Measurements from ENCODE around the gene CBX5. TPM values are rescaled to one million over a fixed set of nuclear protein-coding genes. Genes with fewer than 3 reads are reported as not detected.

CBX5 gene
- total RNA-seq, 4 donors from 2014 or later: 19.2 to 32.4 (median 24.0) TPM

- TF ChIP-seq, protein P1, sequence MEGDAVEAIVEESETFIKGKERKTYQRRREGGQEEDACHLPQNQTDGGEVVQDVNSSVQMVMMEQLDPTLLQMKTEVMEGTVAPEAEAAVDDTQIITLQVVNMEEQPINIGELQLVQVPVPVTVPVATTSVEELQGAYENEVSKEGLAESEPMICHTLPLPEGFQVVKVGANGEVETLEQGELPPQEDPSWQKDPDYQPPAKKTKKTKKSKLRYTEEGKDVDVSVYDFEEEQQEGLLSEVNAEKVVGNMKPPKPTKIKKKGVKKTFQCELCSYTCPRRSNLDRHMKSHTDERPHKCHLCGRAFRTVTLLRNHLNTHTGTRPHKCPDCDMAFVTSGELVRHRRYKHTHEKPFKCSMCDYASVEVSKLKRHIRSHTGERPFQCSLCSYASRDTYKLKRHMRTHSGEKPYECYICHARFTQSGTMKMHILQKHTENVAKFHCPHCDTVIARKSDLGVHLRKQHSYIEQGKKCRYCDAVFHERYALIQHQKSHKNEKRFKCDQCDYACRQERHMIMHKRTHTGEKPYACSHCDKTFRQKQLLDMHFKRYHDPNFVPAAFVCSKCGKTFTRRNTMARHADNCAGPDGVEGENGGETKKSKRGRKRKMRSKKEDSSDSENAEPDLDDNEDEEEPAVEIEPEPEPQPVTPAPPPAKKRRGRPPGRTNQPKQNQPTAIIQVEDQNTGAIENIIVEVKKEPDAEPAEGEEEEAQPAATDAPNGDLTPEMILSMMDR (IDR thresholded peaks at IDR 0.05; ENCODE audit: low read depth): no peak
These were observed 30.4 kb downstream of the CBX5 start for GRCh38 chr12:54249489-54249888.

DNA sequence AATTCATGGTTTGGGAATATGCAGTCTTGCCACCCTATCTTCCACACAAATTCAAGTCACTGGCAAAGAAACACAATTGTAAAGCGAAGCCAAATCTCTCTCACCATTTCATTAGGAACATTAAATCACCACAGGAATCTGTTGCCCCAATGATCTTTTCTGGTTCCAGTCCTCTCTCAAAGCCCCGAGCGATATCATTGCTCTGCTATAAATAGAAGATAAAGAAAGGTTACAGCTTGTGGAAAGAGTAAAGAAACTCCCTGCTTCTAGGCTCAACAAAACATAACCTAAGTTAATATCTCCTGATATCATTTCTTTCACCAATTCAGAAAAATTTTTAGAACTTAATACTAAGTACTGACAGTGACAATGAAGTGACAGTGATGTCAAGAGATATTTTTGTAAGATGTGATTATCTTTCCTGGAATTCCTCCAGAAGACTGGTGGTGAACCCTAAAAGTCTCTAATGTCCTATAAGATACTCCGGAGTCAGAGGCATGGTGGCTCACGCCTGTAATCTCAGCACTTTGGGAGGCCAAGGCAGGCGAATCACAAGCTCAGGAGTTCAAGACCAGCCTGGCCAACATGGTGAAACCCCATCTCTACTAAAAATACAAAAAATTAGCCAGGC is 33.8 kb downstream of the CBX5 start:
- TF ChIP-seq, protein P1 (IDR thresholded peaks at IDR 0.05; ENCODE audit: low read depth): no peak

GRCh38 chr12:54240971-54241588 is 38.8 kb downstream of the CBX5 start:
- TF ChIP-seq, protein P1 (IDR thresholded peaks at IDR 0.05; ENCODE audit: low read depth): no peak

DNA sequence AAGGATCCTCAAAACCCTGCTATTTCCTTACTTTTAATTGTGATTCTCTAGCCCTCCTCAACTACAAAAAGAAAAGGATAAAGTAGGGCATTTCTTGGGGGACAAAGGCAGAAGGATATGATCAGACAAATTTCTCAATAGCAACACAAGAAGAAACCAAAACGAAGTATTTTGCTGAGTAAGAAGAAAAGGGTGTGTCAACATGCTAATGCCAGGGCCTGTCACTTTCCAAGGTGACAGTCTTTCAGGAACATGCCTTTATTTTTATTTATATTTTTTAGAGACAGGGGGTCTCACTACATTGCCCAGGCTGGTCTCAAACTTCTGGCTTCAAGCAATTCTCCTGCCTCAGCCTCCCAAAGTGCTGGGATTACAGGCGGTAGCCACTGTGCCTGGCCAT is 39.8 kb downstream of the CBX5 start:
- TF ChIP-seq, protein P1 (IDR thresholded peaks at IDR 0.05; ENCODE audit: low read depth): no peak

GRCh38 chr12:54239620-54240019 is 40.3 kb downstream of the CBX5 start:
- TF ChIP-seq, protein P1 (IDR thresholded peaks at IDR 0.05; ENCODE audit: low read depth): no peak

- TF ChIP-seq, protein P1 (IDR thresholded peaks at IDR 0.05; ENCODE audit: low read depth): no peak
These were observed 41.4 kb downstream of the CBX5 start for GRCh38 chr12:54238531-54238930.

- TF ChIP-seq, protein P1 (IDR thresholded peaks at IDR 0.05; ENCODE audit: low read depth): no peak
These were observed 47.1 kb downstream of the CBX5 start for GRCh38 chr12:54232790-54233189.
